H1 (cell line): ENCODE data around the gene NMNAT3. TPM values are rescaled to one million over a fixed set of nuclear protein-coding genes. Genes with fewer than 3 reads are reported as not detected.

ENCODE experiments used
- CEBPB ChIP-seq: IDR thresholded peaks from 2 replicates; pipeline ENCODE4 v1.6.1; 2012; ENCODE audit warnings: low read depth, low read length
- POLR2AphosphoS5 ChIP-seq: IDR thresholded peaks from 2 replicates; pipeline ENCODE4 v1.6.1; 2011; ENCODE audit warnings: low read depth, low read length
- polyA plus RNA-seq, 7 experiments: library from polyadenylated mRNA; depleted of rRNA in 3 of 7; stranded (reverse) in 5 of 7; unstranded in 2 of 7; fragments of >200 nt in 5 of 7; fragments of 200-250 nt in 2 of 7; gene quantifications; 1 replicate in 5 of 7; 2 replicates in 1 of 7; 4 replicates in 1 of 7; pipeline versions ENCODE4 v1.2.1 to v1.2.3, GENCODE V29; 2011 to 2013; ENCODE audit warnings: missing spikeins in 2 of 7, mixed read lengths in 2 of 7
- total RNA-seq: library from RNA; stranded (reverse); fragmentation: NEBNext Ultra II Directional; extraction: Animal tissue kit (Norgen Biotek cat#: 25700); gene quantifications from 2 replicates; pipeline ENCODE4 v1.2.1, GENCODE V29; 2021
- TF ChIP-seq, protein P1 (sequence below): IDR thresholded peaks from 2 replicates; pipeline ENCODE4 v1.6.1; 2011; ENCODE audit warnings: low read depth, mild to moderate bottlenecking, low read length; ENCODE audit not compliant: insufficient read depth
- TF ChIP-seq, protein P2 (sequence below): fragments of 300-600 bp; sonication (generic); IDR thresholded peaks from 2 replicates; pipeline ENCODE4 v1.7.1; 2012; ENCODE audit warnings: low read length, moderate library complexity, mild to moderate bottlenecking, inconsistent platforms; ENCODE audit not compliant: insufficient replicate concordance

NMNAT3 gene
- total and polyA plus RNA-seq, 2 of the 8 experiments (the other 6 are each of a cell fraction or from before 2014, with no cell fraction given), result 4.2 to 4.3 TPM

GRCh38 chr3:139679220-139679775, 1.5 kb upstream of the NMNAT3 start (continued):
- TF ChIP-seq, protein P1, sequence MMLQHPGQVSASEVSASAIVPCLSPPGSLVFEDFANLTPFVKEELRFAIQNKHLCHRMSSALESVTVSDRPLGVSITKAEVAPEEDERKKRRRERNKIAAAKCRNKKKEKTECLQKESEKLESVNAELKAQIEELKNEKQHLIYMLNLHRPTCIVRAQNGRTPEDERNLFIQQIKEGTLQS, result no peak
- TF ChIP-seq, protein P2, sequence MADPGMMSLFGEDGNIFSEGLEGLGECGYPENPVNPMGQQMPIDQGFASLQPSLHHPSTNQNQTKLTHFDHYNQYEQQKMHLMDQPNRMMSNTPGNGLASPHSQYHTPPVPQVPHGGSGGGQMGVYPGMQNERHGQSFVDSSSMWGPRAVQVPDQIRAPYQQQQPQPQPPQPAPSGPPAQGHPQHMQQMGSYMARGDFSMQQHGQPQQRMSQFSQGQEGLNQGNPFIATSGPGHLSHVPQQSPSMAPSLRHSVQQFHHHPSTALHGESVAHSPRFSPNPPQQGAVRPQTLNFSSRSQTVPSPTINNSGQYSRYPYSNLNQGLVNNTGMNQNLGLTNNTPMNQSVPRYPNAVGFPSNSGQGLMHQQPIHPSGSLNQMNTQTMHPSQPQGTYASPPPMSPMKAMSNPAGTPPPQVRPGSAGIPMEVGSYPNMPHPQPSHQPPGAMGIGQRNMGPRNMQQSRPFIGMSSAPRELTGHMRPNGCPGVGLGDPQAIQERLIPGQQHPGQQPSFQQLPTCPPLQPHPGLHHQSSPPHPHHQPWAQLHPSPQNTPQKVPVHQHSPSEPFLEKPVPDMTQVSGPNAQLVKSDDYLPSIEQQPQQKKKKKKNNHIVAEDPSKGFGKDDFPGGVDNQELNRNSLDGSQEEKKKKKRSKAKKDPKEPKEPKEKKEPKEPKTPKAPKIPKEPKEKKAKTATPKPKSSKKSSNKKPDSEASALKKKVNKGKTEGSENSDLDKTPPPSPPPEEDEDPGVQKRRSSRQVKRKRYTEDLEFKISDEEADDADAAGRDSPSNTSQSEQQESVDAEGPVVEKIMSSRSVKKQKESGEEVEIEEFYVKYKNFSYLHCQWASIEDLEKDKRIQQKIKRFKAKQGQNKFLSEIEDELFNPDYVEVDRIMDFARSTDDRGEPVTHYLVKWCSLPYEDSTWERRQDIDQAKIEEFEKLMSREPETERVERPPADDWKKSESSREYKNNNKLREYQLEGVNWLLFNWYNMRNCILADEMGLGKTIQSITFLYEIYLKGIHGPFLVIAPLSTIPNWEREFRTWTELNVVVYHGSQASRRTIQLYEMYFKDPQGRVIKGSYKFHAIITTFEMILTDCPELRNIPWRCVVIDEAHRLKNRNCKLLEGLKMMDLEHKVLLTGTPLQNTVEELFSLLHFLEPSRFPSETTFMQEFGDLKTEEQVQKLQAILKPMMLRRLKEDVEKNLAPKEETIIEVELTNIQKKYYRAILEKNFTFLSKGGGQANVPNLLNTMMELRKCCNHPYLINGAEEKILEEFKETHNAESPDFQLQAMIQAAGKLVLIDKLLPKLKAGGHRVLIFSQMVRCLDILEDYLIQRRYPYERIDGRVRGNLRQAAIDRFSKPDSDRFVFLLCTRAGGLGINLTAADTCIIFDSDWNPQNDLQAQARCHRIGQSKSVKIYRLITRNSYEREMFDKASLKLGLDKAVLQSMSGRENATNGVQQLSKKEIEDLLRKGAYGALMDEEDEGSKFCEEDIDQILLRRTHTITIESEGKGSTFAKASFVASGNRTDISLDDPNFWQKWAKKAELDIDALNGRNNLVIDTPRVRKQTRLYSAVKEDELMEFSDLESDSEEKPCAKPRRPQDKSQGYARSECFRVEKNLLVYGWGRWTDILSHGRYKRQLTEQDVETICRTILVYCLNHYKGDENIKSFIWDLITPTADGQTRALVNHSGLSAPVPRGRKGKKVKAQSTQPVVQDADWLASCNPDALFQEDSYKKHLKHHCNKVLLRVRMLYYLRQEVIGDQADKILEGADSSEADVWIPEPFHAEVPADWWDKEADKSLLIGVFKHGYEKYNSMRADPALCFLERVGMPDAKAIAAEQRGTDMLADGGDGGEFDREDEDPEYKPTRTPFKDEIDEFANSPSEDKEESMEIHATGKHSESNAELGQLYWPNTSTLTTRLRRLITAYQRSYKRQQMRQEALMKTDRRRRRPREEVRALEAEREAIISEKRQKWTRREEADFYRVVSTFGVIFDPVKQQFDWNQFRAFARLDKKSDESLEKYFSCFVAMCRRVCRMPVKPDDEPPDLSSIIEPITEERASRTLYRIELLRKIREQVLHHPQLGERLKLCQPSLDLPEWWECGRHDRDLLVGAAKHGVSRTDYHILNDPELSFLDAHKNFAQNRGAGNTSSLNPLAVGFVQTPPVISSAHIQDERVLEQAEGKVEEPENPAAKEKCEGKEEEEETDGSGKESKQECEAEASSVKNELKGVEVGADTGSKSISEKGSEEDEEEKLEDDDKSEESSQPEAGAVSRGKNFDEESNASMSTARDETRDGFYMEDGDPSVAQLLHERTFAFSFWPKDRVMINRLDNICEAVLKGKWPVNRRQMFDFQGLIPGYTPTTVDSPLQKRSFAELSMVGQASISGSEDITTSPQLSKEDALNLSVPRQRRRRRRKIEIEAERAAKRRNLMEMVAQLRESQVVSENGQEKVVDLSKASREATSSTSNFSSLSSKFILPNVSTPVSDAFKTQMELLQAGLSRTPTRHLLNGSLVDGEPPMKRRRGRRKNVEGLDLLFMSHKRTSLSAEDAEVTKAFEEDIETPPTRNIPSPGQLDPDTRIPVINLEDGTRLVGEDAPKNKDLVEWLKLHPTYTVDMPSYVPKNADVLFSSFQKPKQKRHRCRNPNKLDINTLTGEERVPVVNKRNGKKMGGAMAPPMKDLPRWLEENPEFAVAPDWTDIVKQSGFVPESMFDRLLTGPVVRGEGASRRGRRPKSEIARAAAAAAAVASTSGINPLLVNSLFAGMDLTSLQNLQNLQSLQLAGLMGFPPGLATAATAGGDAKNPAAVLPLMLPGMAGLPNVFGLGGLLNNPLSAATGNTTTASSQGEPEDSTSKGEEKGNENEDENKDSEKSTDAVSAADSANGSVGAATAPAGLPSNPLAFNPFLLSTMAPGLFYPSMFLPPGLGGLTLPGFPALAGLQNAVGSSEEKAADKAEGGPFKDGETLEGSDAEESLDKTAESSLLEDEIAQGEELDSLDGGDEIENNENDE, result no peak
- TF ChIP-seq POLR2AphosphoS5 (no peak), CEBPB (no peak)
